KMS-11 (cell line): ENCODE results near the gene OMA1.

ENCODE experiments used
- H2AFZ ChIP-seq: fragments of 200-600 bp; sonication (generic); 2 replicates; pipeline ENCODE4 v1.6.1; 2016; ENCODE audit warnings: antibody characterized with exemption, mixed run types, low read depth
- H3K27ac ChIP-seq: fragments of 200-600 bp; sonication (generic); 2 replicates; pipeline ENCODE4 v1.6.1; 2016; ENCODE audit warnings: mild to moderate bottlenecking, mixed run types
- H3K27me3 ChIP-seq: fragments of 200-600 bp; sonication (generic); 2 replicates; pipeline ENCODE4 v1.6.1; 2017; ENCODE audit warnings: mild to moderate bottlenecking, low read depth, mixed run types, moderate library complexity; ENCODE audit not compliant: insufficient read depth
- H3K36me3 ChIP-seq: fragments of 200-600 bp; sonication (generic); 2 replicates; pipeline ENCODE4 v1.6.1; 2017; ENCODE audit warnings: mild to moderate bottlenecking, mixed run types; ENCODE audit not compliant: insufficient read depth
- H3K4me1 ChIP-seq: fragments of 200-600 bp; sonication (generic); 2 replicates; pipeline ENCODE4 v1.6.1; 2016; ENCODE audit warnings: mild to moderate bottlenecking, low read depth, mixed run types; ENCODE audit not compliant: poor library complexity, severe bottlenecking
- H3K4me2 ChIP-seq: fragments of 200-600 bp; sonication (generic); 2 replicates; pipeline ENCODE4 v1.7.0; 2016; ENCODE audit warnings: mild to moderate bottlenecking, mixed run types
- H3K4me3 ChIP-seq: fragments of 200-600 bp; sonication (generic); IDR thresholded peaks from 2 replicates; pipeline ENCODE4 v1.6.1; 2017; ENCODE audit warnings: low read depth, low read length, mixed read lengths; ENCODE audit not compliant: insufficient read depth
- H3K79me2 ChIP-seq: fragments of 200-600 bp; sonication (generic); 2 replicates; pipeline ENCODE4 v1.6.1; 2016; ENCODE audit warnings: low read depth, mixed run types; ENCODE audit not compliant: insufficient read depth
- H3K9ac ChIP-seq: fragments of 200-600 bp; sonication (generic); 2 replicates; pipeline ENCODE4 v1.6.1; 2016; ENCODE audit warnings: mild to moderate bottlenecking, mixed run types
- H4K20me1 ChIP-seq: fragments of 200-600 bp; sonication (generic); 2 replicates; pipeline ENCODE4 v1.6.1; 2016; ENCODE audit warnings: mild to moderate bottlenecking, mixed run types; ENCODE audit not compliant: insufficient read depth
- CTCF ChIP-seq: fragments of 200-600 bp; sonication (generic); conservative IDR thresholded peaks from 2 replicates; pipeline ENCODE4 v1.6.1; 2017; ENCODE audit warnings: low read depth, mild to moderate bottlenecking, antibody characterized with exemption, low read length, moderate library complexity, mixed read lengths

OMA1 gene

GRCh38 chr1:58432851-58433668, 113.5 kb downstream of the OMA1 start:
- no peak overlapping the region for H3K27ac ChIP-seq
- H4K20me1 ChIP-seq: no peaks in the 10 kb centered on the region
- H3K36me3 ChIP-seq: no peaks in the 10 kb centered on the region
- H2AFZ ChIP-seq: no peak overlapping the region
- H3K4me2 ChIP-seq: no peak overlapping the region
- no peaks in the 10 kb centered on the region for H3K27me3 ChIP-seq
- H3K4me3 ChIP-seq: no peak overlapping the region
- H3K9ac ChIP-seq: no peak overlapping the region
- H3K4me1 ChIP-seq: no peaks in the 10 kb centered on the region
- no peak for TF ChIP-seq CTCF
- H3K79me2 ChIP-seq: no peaks in the 10 kb centered on the region

- no peak overlapping the region for H3K27ac ChIP-seq
- no peaks in the 10 kb centered on the region for H3K27me3 ChIP-seq
- H3K4me3 ChIP-seq: no peak overlapping the region
- H2AFZ ChIP-seq: no peak overlapping the region
- H4K20me1 ChIP-seq: no peaks in the 10 kb centered on the region
- H3K36me3 ChIP-seq: no peaks in the 10 kb centered on the region
- H3K9ac ChIP-seq: no peak overlapping the region
- H3K79me2 ChIP-seq: no peaks in the 10 kb centered on the region
- no peaks in the 10 kb centered on the region for H3K4me1 ChIP-seq
- no peak overlapping the region for H3K4me2 ChIP-seq
- no peak for TF ChIP-seq CTCF
These were observed 114.5 kb downstream of the OMA1 start for GRCh38 chr1:58431901-58432620.
